K562 (cell line): ENCODE results near the gene SYN1. TPM values are rescaled to one million over a fixed set of nuclear protein-coding genes. Genes with fewer than 3 reads are reported as not detected.

ENCODE experiments used
- ATAC-seq: fragments of 200-7000 bp; cut with Tn5 transposase; 3 replicates; pipeline ENCODE4 v1.9.1; 2020; ENCODE audit warnings: moderate library complexity
- BruUV-seq: library from RNA; stranded (reverse); fragments of 400-500 nt; replicated peaks from 2 replicates; lab custom pipeline; 2021; lab: Mats Ljungman, UMichigan
- CTCF ChIA-PET: fragments of 300-600 bp; formaldehyde crosslinking; extraction: SDS; loops from one replicate; lab custom pipeline; 2021; ENCODE audit warnings: low intra/inter-chr PET ratio; lab: Yijun Ruan, JAX
- POLR2A ChIA-PET: fragments of 300-600, 350-650 bp; sonication (Branson Sonifier 250); formaldehyde crosslinking; extraction: SDS; loops from one replicate; lab custom pipeline; 2021; ENCODE audit warnings: antibody characterized with exemption, inconsistent platforms; lab: Yijun Ruan, JAX
- DNase-seq, 4 experiments: peaks; one replicate each; pipeline versions ENCODE4 v3.0.0 to v3.0.0-alpha.2; 2011 to 2018; ENCODE audit warnings: low spot score in 3 of 4, mixed read lengths in 3 of 4; ENCODE audit errors: extremely low read depth in 1 of 4
- FAIRE-seq: peaks from 2 replicates; lab custom pipeline; 2011; peaks lifted over from hg19 to GRCh38; lab: Jason Lieb, UNC
- H2AFZ ChIP-seq: 2 replicates; pipeline ENCODE4 v1.6.0; 2011; ENCODE audit warnings: low read depth, low read length, control low read depth, inconsistent platforms
- H3K27ac ChIP-seq: fragments of 200-600 bp; 3 replicates; pipeline ENCODE4 v1.8.0; 2011; ENCODE audit warnings: low read depth, mild to moderate bottlenecking, control low read depth, inconsistent platforms, low read length, moderate library complexity, mixed read lengths; ENCODE audit errors: extremely low read depth
- H3K27me3 ChIP-seq, 2 experiments: fragments of 300-600 bp in 1 of 2; 2 replicates in 1 of 2; 3 replicates in 1 of 2; pipeline versions ENCODE4 v1.6.0 to v1.8.0; 2011; ENCODE audit warnings: inconsistent platforms in 2 of 2, low read length in 2 of 2, mild to moderate bottlenecking in 1 of 2, mixed read lengths in 1 of 2, moderate library complexity in 1 of 2; ENCODE audit not compliant: control insufficient read depth in 2 of 2, insufficient read depth in 2 of 2
- H3K36me3 ChIP-seq: fragments of 300-600 bp; 3 replicates; pipeline ENCODE4 v1.8.0; 2011; ENCODE audit warnings: mild to moderate bottlenecking, low read length, inconsistent platforms; ENCODE audit not compliant: control insufficient read depth, insufficient read depth
- H3K4me1 ChIP-seq, 2 experiments: fragments of 200-600 bp in 1 of 2; replicated peaks in 1 of 2; 2 replicates in 1 of 2; 3 replicates in 1 of 2; pipeline versions ENCODE4 v1.5.1 to v1.8.0; 2011; ENCODE audit warnings: inconsistent platforms in 2 of 2, low read length in 2 of 2, mild to moderate bottlenecking in 1 of 2, mixed read lengths in 1 of 2, moderate library complexity in 1 of 2; ENCODE audit not compliant: control insufficient read depth in 2 of 2, insufficient read depth in 2 of 2
- H3K4me2 ChIP-seq: 2 replicates; pipeline ENCODE4 v1.6.1; 2011; ENCODE audit warnings: low read length, control low read depth, inconsistent platforms, mixed read lengths; ENCODE audit not compliant: insufficient read depth
- H3K4me3 ChIP-seq: fragments of 200-600 bp; sonication (generic), shearing (Covaris generic); 2 replicates; pipeline ENCODE4 v1.5.1; 2016; ENCODE audit warnings: control low read depth, inconsistent platforms
- H3K79me2 ChIP-seq: fragments of 200-600 bp; 3 replicates; pipeline ENCODE4 v1.8.0; 2011; ENCODE audit warnings: low read length, inconsistent platforms; ENCODE audit not compliant: control insufficient read depth, insufficient read depth
- H3K9ac ChIP-seq, 2 experiments: 2 replicates each; pipeline versions ENCODE4 v1.6.0 to v1.6.1; 2011; ENCODE audit warnings: low read depth in 2 of 2, low read length in 2 of 2, control low read depth in 1 of 2, inconsistent platforms in 1 of 2, mild to moderate bottlenecking in 1 of 2, mixed read lengths in 1 of 2; ENCODE audit not compliant: insufficient read depth in 1 of 2
- H3K9me1 ChIP-seq: one replicate; pipeline ENCODE4 v1.6.0; 2011; ENCODE audit warnings: inconsistent platforms, mild to moderate bottlenecking, low read length, moderate library complexity; ENCODE audit not compliant: control insufficient read depth, insufficient read depth
- H3K9me3 ChIP-seq: replicated peaks from 2 replicates; pipeline ENCODE4 v1.5.1; 2011; ENCODE audit warnings: low read depth, low read length, inconsistent platforms; ENCODE audit not compliant: control insufficient read depth, insufficient read depth
- H4K20me1 ChIP-seq: replicated peaks from 2 replicates; pipeline ENCODE4 v1.6.1; 2011; ENCODE audit warnings: low read length, inconsistent platforms, mixed read lengths; ENCODE audit not compliant: control insufficient read depth, insufficient read depth
- BCOR ChIP-seq: fragments of 450-650 bp; IDR thresholded peaks from 2 replicates; pipeline ENCODE4 v1.6.1; 2016
- GATA2 ChIP-seq: sonication (generic); formaldehyde crosslinking; IDR thresholded peaks from 2 replicates; pipeline ENCODE4 v1.4.0; 2020; ENCODE audit warnings: mild to moderate bottlenecking, missing genetic modification reagents
- GATAD2A ChIP-seq: fragments of 450-650 bp; IDR thresholded peaks from 2 replicates; pipeline ENCODE4 v1.6.1; 2017
- HDAC3 ChIP-seq: fragments of 450-650 bp; IDR thresholded peaks from 2 replicates; pipeline ENCODE4 v1.6.1; 2018; ENCODE audit warnings: borderline replicate concordance, mild to moderate bottlenecking, moderate library complexity; ENCODE audit not compliant: partially characterized antibody
- NCOA1 ChIP-seq: fragments of 450-650 bp; IDR thresholded peaks from 2 replicates; pipeline ENCODE4 v1.6.1; 2016; ENCODE audit warnings: low read depth
- NRF1 ChIP-seq, 2 experiments: fragments of 450-650 bp; IDR thresholded peaks in 1 of 2; conservative IDR thresholded peaks in 1 of 2; 2 replicates each; pipeline ENCODE4 v1.6.1; 2014; ENCODE audit warnings: mild to moderate bottlenecking in 2 of 2
- NUFIP1 ChIP-seq: fragments of 450-650 bp; IDR thresholded peaks from 2 replicates; pipeline ENCODE4 v1.6.1; 2018; ENCODE audit not compliant: partially characterized antibody
- PHF20 ChIP-seq: fragments of 450-650 bp; IDR thresholded peaks from 2 replicates; pipeline ENCODE4 v1.6.1; 2018; ENCODE audit not compliant: partially characterized antibody
- RFX1 ChIP-seq: fragments of 450-650 bp; IDR thresholded peaks from 2 replicates; pipeline ENCODE4 v1.6.1; 2016; ENCODE audit warnings: mild to moderate bottlenecking, moderate library complexity
- ZNF124 ChIP-seq: sonication (generic); formaldehyde crosslinking; IDR thresholded peaks from 2 replicates; pipeline ENCODE4 v1.8.1; 2022; ENCODE audit warnings: missing genetic modification reagents
- ZNF175 ChIP-seq: fragments of 200-800 bp; sonication (Bioruptor generic); IDR thresholded peaks from 2 replicates; pipeline ENCODE4 v1.6.1; 2016; ENCODE audit warnings: low read depth, mild to moderate bottlenecking, missing genetic modification characterization, missing compliant biosample characterization
- ZNF586 ChIP-seq: fragments of 450-650 bp; formaldehyde crosslinking; conservative IDR thresholded peaks from 2 replicates; pipeline ENCODE4 v1.4.0; 2020; ENCODE audit warnings: mild to moderate bottlenecking, moderate library complexity
- WGBS: fragments of 100-300 bp; shearing (Covaris generic); methylation state at CpG from one replicate; pipeline ENCODE4 v1.1.6; 2016; ENCODE audit warnings: low coverage, mixed read lengths; ENCODE audit not compliant: insufficient coverage; ENCODE audit errors: missing lambda C conversion rate; 5-methylcytosine and 5-hydroxymethylcytosine counted together
- in situ Hi-C: fragments of 300-500 bp; cut with MboI; formaldehyde crosslinking; loops from 4 replicates; pipeline ENCODE4 v1.15.0; 2018; ENCODE audit warnings: inconsistent platforms, mixed read lengths
- intact Hi-C: fragments of 100-400 bp; cut with micrococcal nuclease; formaldehyde crosslinking; loops from 2 replicates; pipeline ENCODE4 v1.14.2; 2022
- polyA plus RNA-seq, 8 experiments: library from polyadenylated mRNA; depleted of rRNA in 4 of 8; stranded (reverse) in 5 of 8; unstranded in 3 of 8; fragments of >200 nt; fragmentation: Nextera tagmentation in 2 of 8; fragmentation: Illumina TruSeq in 1 of 8; extraction: Ambion mirVana in 2 of 8; extraction: Trizol in 1 of 8; gene quantifications; 2 replicates each; pipeline versions ENCODE4 v1.2.1 to v1.2.3, GENCODE V29; 2011 to 2014; ENCODE audit warnings: inconsistent platforms in 1 of 8, missing spikeins in 1 of 8
- total RNA-seq, 7 experiments: library from RNA; depleted of rRNA in 6 of 7; stranded (reverse); fragments of >200 nt in 6 of 7; fragmentation: Illumina TruSeq in 2 of 7; extraction: Trizol in 2 of 7; gene quantifications; 2 replicates each; pipeline versions ENCODE4 v1.2.1 to v1.2.3, GENCODE V29; 2011 to 2021; ENCODE audit warnings: low replicate concordance in 1 of 7
- TF ChIP-seq, protein P1 (sequence below), 2 experiments: fragments of 450-650 bp in 1 of 2; sonication (generic) in 1 of 2; formaldehyde crosslinking; conservative IDR thresholded peaks; 2 replicates each; pipeline versions ENCODE4 v1.4.0 to v1.8.1; 2020 to 2022; ENCODE audit warnings: mild to moderate bottlenecking in 1 of 2, missing genetic modification reagents in 1 of 2
- TF ChIP-seq, protein P2 (sequence below): fragments of 200-800 bp; sonication (Bioruptor generic); IDR thresholded peaks from 2 replicates; pipeline ENCODE4 v1.6.1; 2017; ENCODE audit warnings: missing genetic modification characterization, missing compliant biosample characterization
- TF ChIP-seq, protein P3 (sequence below): fragments of 450-650 bp; IDR thresholded peaks from 2 replicates; pipeline ENCODE4 v1.6.1; 2017; ENCODE audit warnings: antibody characterized with exemption, mild to moderate bottlenecking
- TF ChIP-seq, protein P4 (sequence below): fragments of 450-650 bp; IDR thresholded peaks from 2 replicates; pipeline ENCODE4 v1.7.0; 2016; ENCODE audit warnings: borderline replicate concordance

SYN1 gene
- total and polyA plus RNA-seq, 9 of the 15 experiments (the other 6 are each of a cell fraction or from before 2014, with no cell fraction given), result 0.01 to 0.28 (median 0.18) TPM; not detected in 2

DNA sequence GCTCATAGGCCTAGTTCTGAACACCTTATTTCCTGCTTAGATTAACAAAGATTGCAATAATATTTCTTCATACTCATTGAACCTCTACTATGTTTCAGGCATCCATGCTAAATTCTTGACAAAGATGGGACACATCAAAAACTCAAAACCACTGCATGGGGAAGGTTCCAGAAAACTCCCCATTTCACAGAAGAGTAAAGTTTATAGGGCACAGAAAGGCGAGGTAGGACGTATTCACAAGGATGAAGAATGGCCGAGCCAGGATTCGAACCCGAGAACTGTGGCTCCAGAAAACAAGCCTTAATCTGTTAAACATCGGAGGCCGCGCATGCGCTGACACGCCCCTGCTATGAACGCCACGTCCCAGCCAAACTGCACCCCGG, 38.6 kb upstream of the SYN1 start:
- intact Hi-C loops, result loop anchor here (2.0 kb wide), 1 partner anchor 25 kb away; no protein-coding TSS in a partner anchor
- in situ Hi-C loops, result no loop called here
- TF ChIP-seq GATA2 (CRISPR knock-in tag) (peak; percentile 29; the same call in 1 of the 2 replicates), HDAC3 (no peak), NUFIP1 (no peak), PHF20 (no peak), GATAD2A (no peak), RFX1 (no peak), NCOA1 (no peak), ZNF124 (CRISPR knock-in tag) (no peak), NRF1 (conservative IDR thresholded peaks at IDR 0.05 in 1 of 2, IDR thresholded peaks at IDR 0.05 in 1 of 2) (peak; percentile 93 to 94), ZNF175 (no peak), ZNF586 (CRISPR knock-in tag) (no peak), BCOR (no peak; the same call in 1 of the 2 replicates)
- TF ChIP-seq, protein P1, sequence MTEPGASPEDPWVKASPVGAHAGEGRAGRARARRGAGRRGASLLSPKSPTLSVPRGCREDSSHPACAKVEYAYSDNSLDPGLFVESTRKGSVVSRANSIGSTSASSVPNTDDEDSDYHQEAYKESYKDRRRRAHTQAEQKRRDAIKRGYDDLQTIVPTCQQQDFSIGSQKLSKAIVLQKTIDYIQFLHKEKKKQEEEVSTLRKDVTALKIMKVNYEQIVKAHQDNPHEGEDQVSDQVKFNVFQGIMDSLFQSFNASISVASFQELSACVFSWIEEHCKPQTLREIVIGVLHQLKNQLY (CRISPR knock-in tag; conservative IDR thresholded peaks at IDR 0.05), result no peak
- TF ChIP-seq, protein P2, sequence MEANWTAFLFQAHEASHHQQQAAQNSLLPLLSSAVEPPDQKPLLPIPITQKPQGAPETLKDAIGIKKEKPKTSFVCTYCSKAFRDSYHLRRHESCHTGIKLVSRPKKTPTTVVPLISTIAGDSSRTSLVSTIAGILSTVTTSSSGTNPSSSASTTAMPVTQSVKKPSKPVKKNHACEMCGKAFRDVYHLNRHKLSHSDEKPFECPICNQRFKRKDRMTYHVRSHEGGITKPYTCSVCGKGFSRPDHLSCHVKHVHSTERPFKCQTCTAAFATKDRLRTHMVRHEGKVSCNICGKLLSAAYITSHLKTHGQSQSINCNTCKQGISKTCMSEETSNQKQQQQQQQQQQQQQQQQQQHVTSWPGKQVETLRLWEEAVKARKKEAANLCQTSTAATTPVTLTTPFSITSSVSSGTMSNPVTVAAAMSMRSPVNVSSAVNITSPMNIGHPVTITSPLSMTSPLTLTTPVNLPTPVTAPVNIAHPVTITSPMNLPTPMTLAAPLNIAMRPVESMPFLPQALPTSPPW (CRISPR knock-in tag), result no peak
- TF ChIP-seq, protein P3, sequence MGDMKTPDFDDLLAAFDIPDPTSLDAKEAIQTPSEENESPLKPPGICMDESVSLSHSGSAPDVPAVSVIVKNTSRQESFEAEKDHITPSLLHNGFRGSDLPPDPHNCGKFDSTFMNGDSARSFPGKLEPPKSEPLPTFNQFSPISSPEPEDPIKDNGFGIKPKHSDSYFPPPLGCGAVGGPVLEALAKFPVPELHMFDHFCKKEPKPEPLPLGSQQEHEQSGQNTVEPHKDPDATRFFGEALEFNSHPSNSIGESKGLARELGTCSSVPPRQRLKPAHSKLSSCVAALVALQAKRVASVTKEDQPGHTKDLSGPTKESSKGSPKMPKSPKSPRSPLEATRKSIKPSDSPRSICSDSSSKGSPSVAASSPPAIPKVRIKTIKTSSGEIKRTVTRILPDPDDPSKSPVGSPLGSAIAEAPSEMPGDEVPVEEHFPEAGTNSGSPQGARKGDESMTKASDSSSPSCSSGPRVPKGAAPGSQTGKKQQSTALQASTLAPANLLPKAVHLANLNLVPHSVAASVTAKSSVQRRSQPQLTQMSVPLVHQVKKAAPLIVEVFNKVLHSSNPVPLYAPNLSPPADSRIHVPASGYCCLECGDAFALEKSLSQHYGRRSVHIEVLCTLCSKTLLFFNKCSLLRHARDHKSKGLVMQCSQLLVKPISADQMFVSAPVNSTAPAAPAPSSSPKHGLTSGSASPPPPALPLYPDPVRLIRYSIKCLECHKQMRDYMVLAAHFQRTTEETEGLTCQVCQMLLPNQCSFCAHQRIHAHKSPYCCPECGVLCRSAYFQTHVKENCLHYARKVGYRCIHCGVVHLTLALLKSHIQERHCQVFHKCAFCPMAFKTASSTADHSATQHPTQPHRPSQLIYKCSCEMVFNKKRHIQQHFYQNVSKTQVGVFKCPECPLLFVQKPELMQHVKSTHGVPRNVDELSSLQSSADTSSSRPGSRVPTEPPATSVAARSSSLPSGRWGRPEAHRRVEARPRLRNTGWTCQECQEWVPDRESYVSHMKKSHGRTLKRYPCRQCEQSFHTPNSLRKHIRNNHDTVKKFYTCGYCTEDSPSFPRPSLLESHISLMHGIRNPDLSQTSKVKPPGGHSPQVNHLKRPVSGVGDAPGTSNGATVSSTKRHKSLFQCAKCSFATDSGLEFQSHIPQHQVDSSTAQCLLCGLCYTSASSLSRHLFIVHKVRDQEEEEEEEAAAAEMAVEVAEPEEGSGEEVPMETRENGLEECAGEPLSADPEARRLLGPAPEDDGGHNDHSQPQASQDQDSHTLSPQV, result 0 out of 2 replicates have a peak, but pooled peaks have one; percentile 3
- TF ChIP-seq, protein P4, sequence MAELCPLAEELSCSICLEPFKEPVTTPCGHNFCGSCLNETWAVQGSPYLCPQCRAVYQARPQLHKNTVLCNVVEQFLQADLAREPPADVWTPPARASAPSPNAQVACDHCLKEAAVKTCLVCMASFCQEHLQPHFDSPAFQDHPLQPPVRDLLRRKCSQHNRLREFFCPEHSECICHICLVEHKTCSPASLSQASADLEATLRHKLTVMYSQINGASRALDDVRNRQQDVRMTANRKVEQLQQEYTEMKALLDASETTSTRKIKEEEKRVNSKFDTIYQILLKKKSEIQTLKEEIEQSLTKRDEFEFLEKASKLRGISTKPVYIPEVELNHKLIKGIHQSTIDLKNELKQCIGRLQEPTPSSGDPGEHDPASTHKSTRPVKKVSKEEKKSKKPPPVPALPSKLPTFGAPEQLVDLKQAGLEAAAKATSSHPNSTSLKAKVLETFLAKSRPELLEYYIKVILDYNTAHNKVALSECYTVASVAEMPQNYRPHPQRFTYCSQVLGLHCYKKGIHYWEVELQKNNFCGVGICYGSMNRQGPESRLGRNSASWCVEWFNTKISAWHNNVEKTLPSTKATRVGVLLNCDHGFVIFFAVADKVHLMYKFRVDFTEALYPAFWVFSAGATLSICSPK, result no peak

More for the DNA sequence above, 38.6 kb upstream of the SYN1 start:
- Histone ChIP-seq H3K4me2 (peak overlapping the region; percentile 81), H3K27me3 (no peaks in the 10 kb centered on the region), H3K4me1 (peaks cover 15 to 44% of the 10 kb centered on the region in 2 experiments), H3K36me3 (peaks cover 48% of the 10 kb centered on the region), H3K27ac (peak overlapping the region; percentile 97), H2AFZ (peak overlapping the region; percentile 84), H3K79me2 (peaks cover 29% of the 10 kb centered on the region), H4K20me1 (no peaks in the 10 kb centered on the region), H3K9ac (peak overlapping the region; percentile 95 to 100), H3K9me1 (peaks cover 3% of the 10 kb centered on the region), H3K4me3 (peak overlapping the region; percentile 55), H3K9me3 (no peaks in the 10 kb centered on the region)
- no peak for DNase-seq
- ATAC-seq, result no peak
- under 1% methylated on average over 13 of the region's 13 CpGs for WGBS
- BruUV-seq, result TSS peak; percentile 44
- CTCF ChIA-PET, result no interaction called here
- FAIRE-seq, result no peak
- POLR2A ChIA-PET, result no interaction called here
